ENCODE data around the gene OGDH.

Gene OGDH

GRCh38 chr7:44707558-44708230 is 101.3 kb downstream of the OGDH start:
- DNase-seq: no peak
- H3K9ac ChIP-seq (ENCODE audit: low read length): no peak overlapping the region
- H2AFZ ChIP-seq (ENCODE audit: low read length): no peak overlapping the region
- H3K79me2 ChIP-seq (ENCODE audit: low read length): no peaks in the 10 kb centered on the region
- no peaks in the 10 kb centered on the region for H3K9me2 ChIP-seq (replicated peaks; ENCODE audit: insufficient read depth, low read length)
- no peaks in the 10 kb centered on the region for H4K20me1 ChIP-seq (ENCODE audit: insufficient read depth, low read length)
- no peak overlapping the region for H3K4me2 ChIP-seq (ENCODE audit: low read depth, low read length)
- H3K27me3 ChIP-seq (replicated peaks; ENCODE audit: insufficient read depth, low read length): no peaks in the 10 kb centered on the region
- H3K36me3 ChIP-seq (replicated peaks; ENCODE audit: insufficient read depth, low read length): no peaks in the 10 kb centered on the region
- no peak overlapping the region for H3K27ac ChIP-seq (ENCODE audit: low read length)
- H3F3A ChIP-seq (ENCODE audit: insufficient read depth, low read length): no peaks in the 10 kb centered on the region
- H3K4me1 ChIP-seq (ENCODE audit: low read length): no peaks in the 10 kb centered on the region
- no peaks in the 10 kb centered on the region for H3K9me3 ChIP-seq (replicated peaks; ENCODE audit: insufficient read depth, low read length)
- H3K4me3 ChIP-seq (ENCODE audit: low read length): no peak overlapping the region
- TF ChIP-seq EZH2phosphoT487 (IDR thresholded peaks at IDR 0.05; ENCODE audit: low read length): no peak
- TF ChIP-seq EZH2 (optimal IDR thresholded peaks at IDR 0.05; ENCODE audit: low read depth, low read length): no peak
- no peak for TF ChIP-seq CTCF (IDR thresholded peaks at IDR 0.05; ENCODE audit: low read length)

GRCh38 chr7:44709011-44709915 is 102.8 kb downstream of the OGDH start:
- H3K4me3 ChIP-seq (ENCODE audit: low read length): no peak overlapping the region
- no peak overlapping the region for H2AFZ ChIP-seq (ENCODE audit: low read length)
- no peaks in the 10 kb centered on the region for H3K9me3 ChIP-seq (replicated peaks; ENCODE audit: insufficient read depth, low read length)
- no peaks in the 10 kb centered on the region for H3K36me3 ChIP-seq (replicated peaks; ENCODE audit: insufficient read depth, low read length)
- no peak overlapping the region for H3K9ac ChIP-seq (ENCODE audit: low read length)
- no peaks in the 10 kb centered on the region for H3K27me3 ChIP-seq (replicated peaks; ENCODE audit: insufficient read depth, low read length)
- no peak for DNase-seq
- no peaks in the 10 kb centered on the region for H4K20me1 ChIP-seq (ENCODE audit: insufficient read depth, low read length)
- no peak overlapping the region for H3K27ac ChIP-seq (ENCODE audit: low read length)
- no peaks in the 10 kb centered on the region for H3K9me2 ChIP-seq (replicated peaks; ENCODE audit: insufficient read depth, low read length)
- no peaks in the 10 kb centered on the region for H3F3A ChIP-seq (ENCODE audit: insufficient read depth, low read length)
- TF ChIP-seq EZH2phosphoT487 (IDR thresholded peaks at IDR 0.05; ENCODE audit: low read length) (no peak), CTCF (IDR thresholded peaks at IDR 0.05; ENCODE audit: low read length) (no peak), EZH2 (optimal IDR thresholded peaks at IDR 0.05; ENCODE audit: low read depth, low read length) (no peak)
- no peaks in the 10 kb centered on the region for H3K4me1 ChIP-seq (ENCODE audit: low read length)
- H3K4me2 ChIP-seq (ENCODE audit: low read depth, low read length): no peak overlapping the region
- H3K79me2 ChIP-seq (ENCODE audit: low read length): no peaks in the 10 kb centered on the region

- H3K27ac ChIP-seq (ENCODE audit: low read length): no peak overlapping the region
- H3K4me3 ChIP-seq (ENCODE audit: low read length): no peak overlapping the region
- no peaks in the 10 kb centered on the region for H3K9me3 ChIP-seq (replicated peaks; ENCODE audit: insufficient read depth, low read length)
- no peaks in the 10 kb centered on the region for H3K36me3 ChIP-seq (replicated peaks; ENCODE audit: insufficient read depth, low read length)
- TF ChIP-seq EZH2phosphoT487 (IDR thresholded peaks at IDR 0.05; ENCODE audit: low read length): no peak
- TF ChIP-seq CTCF (IDR thresholded peaks at IDR 0.05; ENCODE audit: low read length): no peak
- TF ChIP-seq EZH2 (optimal IDR thresholded peaks at IDR 0.05; ENCODE audit: low read depth, low read length): no peak
- H3K9me2 ChIP-seq (replicated peaks; ENCODE audit: insufficient read depth, low read length): no peaks in the 10 kb centered on the region
- H2AFZ ChIP-seq (ENCODE audit: low read length): no peak overlapping the region
- H3K79me2 ChIP-seq (ENCODE audit: low read length): no peaks in the 10 kb centered on the region
- H4K20me1 ChIP-seq (ENCODE audit: insufficient read depth, low read length): no peaks in the 10 kb centered on the region
- DNase-seq: no peak
- H3K4me1 ChIP-seq (ENCODE audit: low read length): no peaks in the 10 kb centered on the region
- H3K9ac ChIP-seq (ENCODE audit: low read length): no peak overlapping the region
- H3K27me3 ChIP-seq (replicated peaks; ENCODE audit: insufficient read depth, low read length): no peaks in the 10 kb centered on the region
- no peak overlapping the region for H3K4me2 ChIP-seq (ENCODE audit: low read depth, low read length)
- no peaks in the 10 kb centered on the region for H3F3A ChIP-seq (ENCODE audit: insufficient read depth, low read length)
These were observed 103.6 kb downstream of the OGDH start for GRCh38 chr7:44709945-44710596.
